22Rv1 (cell line): ENCODE measurements around the gene IKBIP.
"Not testable (repeated sequence)": the region's sequence is repeated elsewhere in the genome, so short reads cannot be mapped to it uniquely, and the experiment has no call there.

ENCODE experiments used
- H3K27ac ChIP-seq: fragments of 450-650 bp; 2 replicates; pipeline ENCODE4 v1.5.1; 2017
- ZFX ChIP-seq: fragments of 450-650 bp; IDR thresholded peaks from 2 replicates; pipeline ENCODE4 v1.6.1; 2017; ENCODE audit warnings: antibody characterized with exemption, borderline replicate concordance
- TF ChIP-seq, protein P1 (sequence below): fragments of 450-650 bp; IDR thresholded peaks from 2 replicates; pipeline ENCODE4 v1.5.1; 2017; ENCODE audit warnings: mild to moderate bottlenecking

The IKBIP gene

DNA sequence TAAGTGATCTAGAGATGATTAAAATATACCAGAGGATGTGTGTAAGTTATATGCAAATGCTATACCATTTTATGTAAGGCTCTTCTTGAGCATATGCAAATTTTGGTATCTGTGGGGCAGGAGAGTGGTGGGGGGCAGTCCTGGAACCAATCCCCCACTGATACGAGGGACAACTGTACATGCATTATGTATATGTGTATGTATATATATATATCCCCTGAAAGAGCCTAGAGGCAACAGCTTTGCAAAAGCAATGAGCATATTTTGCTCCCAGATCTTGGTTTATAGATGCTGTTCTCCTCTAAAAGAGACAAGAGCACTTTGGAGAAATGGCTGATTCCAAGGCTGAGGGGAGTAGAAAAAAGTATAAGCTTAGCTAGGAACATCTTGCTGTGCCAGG lies 63.5 kb downstream of the IKBIP start:
- TF ChIP-seq, protein P1, sequence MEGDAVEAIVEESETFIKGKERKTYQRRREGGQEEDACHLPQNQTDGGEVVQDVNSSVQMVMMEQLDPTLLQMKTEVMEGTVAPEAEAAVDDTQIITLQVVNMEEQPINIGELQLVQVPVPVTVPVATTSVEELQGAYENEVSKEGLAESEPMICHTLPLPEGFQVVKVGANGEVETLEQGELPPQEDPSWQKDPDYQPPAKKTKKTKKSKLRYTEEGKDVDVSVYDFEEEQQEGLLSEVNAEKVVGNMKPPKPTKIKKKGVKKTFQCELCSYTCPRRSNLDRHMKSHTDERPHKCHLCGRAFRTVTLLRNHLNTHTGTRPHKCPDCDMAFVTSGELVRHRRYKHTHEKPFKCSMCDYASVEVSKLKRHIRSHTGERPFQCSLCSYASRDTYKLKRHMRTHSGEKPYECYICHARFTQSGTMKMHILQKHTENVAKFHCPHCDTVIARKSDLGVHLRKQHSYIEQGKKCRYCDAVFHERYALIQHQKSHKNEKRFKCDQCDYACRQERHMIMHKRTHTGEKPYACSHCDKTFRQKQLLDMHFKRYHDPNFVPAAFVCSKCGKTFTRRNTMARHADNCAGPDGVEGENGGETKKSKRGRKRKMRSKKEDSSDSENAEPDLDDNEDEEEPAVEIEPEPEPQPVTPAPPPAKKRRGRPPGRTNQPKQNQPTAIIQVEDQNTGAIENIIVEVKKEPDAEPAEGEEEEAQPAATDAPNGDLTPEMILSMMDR = no peak
- TF ChIP-seq ZFX = no peak
- H3K27ac ChIP-seq = no peak overlapping the region

DNA sequence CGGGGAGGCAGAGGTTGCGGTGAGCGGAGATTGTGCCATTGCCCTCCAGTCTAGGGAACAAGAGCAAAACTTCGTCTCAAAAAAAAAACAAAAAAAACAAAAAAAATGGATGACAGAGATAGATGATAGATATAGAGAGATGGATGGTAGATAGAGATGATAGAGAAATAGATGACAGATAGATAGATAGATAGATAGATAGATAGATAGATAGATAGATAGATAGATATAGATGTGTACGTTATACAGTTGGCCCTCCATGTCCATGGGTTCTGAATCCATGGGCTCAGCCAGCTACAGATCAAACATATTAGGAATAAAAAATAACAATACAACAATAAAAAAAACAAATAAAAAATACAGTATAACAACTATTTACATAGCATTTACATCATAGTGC lies 63.9 kb downstream of the IKBIP start:
- no peak overlapping the region for H3K27ac ChIP-seq
- TF ChIP-seq, protein P1 = no peak

DNA sequence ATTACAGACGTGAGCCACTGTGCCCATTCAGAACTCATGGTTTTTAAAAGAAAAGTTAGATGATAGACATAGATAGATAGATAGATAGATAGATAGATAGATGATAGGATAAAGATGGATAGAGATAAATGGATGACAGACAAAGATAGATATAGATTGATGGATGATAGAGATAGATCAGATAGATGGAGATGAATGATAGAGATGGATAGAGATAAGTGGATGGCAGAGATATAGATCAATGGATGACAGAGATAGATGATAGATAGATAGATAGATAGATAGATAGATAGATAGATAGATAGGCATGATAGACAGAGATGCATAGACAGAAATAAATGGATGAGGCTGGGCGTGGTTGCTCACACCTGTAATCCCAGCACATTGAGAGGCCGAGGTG lies 64.8 kb downstream of the IKBIP start:
- no peak overlapping the region for H3K27ac ChIP-seq
- TF ChIP-seq, protein P1 = no peak
- TF ChIP-seq ZFX = no peak

DNA sequence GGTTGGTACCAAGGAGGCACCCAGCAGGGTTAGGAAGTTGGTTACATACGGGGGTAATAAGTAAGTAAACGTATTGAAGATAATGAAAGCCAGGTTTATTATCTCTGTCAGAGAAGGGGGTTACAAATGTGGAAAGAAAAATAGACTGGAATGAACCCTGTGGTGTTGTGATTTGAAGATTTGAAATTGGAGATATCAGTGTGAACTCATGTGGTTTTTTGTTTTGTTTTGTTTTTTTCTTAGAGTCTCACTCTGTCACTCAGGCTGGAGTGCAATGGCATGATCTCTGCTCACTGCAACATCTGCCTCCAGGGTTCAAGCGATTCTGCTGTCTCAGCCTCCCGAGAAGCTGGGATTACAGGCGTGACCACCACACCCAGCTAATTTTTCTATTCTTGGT lies 65.2 kb downstream of the IKBIP start:
- TF ChIP-seq, protein P1 = no peak
- TF ChIP-seq ZFX = no peak
- no peak overlapping the region for H3K27ac ChIP-seq

DNA sequence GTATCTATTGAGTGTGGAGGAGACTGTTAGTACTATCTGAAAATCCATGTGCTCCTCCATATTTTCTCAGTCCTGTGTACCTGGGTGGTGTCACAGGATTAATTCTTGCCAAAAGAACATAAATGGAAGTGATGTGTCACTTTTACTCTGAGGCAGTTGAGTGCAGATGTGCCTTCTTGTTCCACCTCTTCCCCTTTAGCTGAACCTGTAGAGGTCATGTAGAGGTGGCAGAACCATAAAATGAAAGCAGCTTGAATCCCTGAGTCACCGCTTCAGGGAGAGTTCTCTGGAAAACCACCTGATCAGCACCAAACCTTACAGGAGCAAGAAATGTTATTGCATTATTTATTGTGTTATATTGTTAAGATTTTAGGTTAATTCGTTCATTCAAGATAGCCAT lies 65.8 kb downstream of the IKBIP start:
- no peak overlapping the region for H3K27ac ChIP-seq
- TF ChIP-seq ZFX = no peak
- TF ChIP-seq, protein P1 = no peak

DNA sequence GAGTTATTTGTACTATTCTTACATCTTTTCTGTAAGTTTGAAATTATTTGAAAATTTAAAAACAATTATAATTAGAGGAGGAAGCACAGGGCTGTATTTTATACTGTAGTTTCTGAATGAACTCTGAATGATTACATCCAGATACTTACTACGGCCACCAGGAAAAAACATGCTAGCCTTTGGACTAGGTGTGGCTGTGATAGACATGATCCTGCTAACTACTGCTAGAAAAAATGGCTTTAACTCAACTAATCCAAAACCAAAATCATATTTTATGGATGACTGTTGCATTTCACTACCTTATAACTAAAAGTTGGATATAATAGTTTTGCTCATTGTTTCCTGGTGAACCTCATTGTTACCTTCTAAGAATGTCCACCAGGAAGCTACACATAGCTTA lies 66.2 kb downstream of the IKBIP start:
- H3K27ac ChIP-seq = no peak overlapping the region
- TF ChIP-seq, protein P1 = no peak
- TF ChIP-seq ZFX = no peak

DNA sequence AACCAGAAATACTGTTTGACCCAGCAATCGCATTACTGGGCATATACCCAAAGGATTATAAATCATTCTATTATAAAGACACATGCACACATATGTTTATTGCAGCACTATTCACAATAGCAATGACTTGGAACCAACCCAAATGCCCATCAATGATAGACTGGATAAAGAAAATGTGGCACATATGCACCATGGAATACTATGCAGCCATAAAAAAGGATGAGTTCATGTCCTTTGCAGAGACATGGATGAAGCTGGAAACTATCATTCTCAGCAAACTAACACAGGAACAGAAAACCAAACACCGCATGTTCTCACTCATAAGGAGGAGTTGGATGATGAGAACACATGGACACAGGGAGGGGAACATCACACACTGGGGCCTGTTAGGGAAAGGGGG lies 67.8 kb downstream of the IKBIP start:
- not testable (repeated sequence) for H3K27ac ChIP-seq

DNA sequence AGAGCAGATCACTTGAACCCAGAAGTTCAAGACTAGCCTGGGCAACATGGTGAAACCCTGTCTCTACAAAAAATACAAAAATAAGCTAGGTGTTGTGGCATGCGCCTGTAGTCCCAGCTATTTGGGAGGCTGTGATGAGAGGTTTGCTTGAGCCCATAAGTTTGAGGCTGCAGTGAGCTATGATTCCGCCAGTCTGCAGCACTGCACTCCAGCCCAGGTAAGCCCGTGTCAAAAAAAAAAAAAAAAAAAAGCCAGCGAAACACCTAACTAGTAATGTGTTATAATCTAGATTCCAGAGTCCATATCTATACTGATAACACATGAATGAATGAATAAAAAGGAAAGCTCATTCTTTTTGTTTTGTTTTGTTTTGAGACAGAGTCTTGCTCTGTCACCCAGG lies 69.6 kb downstream of the IKBIP start:
- H3K27ac ChIP-seq = no peak overlapping the region
- no peak for TF ChIP-seq ZFX
- TF ChIP-seq, protein P1 = no peak
